Measurements from ENCODE around the gene CDC6.
A peak's percentile ranks its signal among the peaks of the same experiment; 100 is the strongest.

Gene CDC6

GRCh38 chr17:40344421-40345160, 56.9 kb downstream of the CDC6 start:
- no peak for DNase-seq (ENCODE audit: low read depth, low spot score)
- peak overlapping the region; percentile 78 for H3K4me3 ChIP-seq (ENCODE audit: low read depth, low read length)
- TF ChIP-seq, protein P1, sequence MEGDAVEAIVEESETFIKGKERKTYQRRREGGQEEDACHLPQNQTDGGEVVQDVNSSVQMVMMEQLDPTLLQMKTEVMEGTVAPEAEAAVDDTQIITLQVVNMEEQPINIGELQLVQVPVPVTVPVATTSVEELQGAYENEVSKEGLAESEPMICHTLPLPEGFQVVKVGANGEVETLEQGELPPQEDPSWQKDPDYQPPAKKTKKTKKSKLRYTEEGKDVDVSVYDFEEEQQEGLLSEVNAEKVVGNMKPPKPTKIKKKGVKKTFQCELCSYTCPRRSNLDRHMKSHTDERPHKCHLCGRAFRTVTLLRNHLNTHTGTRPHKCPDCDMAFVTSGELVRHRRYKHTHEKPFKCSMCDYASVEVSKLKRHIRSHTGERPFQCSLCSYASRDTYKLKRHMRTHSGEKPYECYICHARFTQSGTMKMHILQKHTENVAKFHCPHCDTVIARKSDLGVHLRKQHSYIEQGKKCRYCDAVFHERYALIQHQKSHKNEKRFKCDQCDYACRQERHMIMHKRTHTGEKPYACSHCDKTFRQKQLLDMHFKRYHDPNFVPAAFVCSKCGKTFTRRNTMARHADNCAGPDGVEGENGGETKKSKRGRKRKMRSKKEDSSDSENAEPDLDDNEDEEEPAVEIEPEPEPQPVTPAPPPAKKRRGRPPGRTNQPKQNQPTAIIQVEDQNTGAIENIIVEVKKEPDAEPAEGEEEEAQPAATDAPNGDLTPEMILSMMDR (IDR thresholded peaks at IDR 0.05; ENCODE audit: low read depth, low read length) = no peak
- in situ Hi-C loops (cut with HindIII; ENCODE audit: low sequenced_read_pairs) = no loop called here

GRCh38 chr17:40345161-40345993, 57.7 kb downstream of the CDC6 start:
- peak; percentile 68 for DNase-seq (ENCODE audit: low read depth, low spot score)
- in situ Hi-C loops (cut with HindIII; ENCODE audit: low sequenced_read_pairs) = no loop called here
- peak overlapping the region; percentile 78 for H3K4me3 ChIP-seq (ENCODE audit: low read depth, low read length)
- TF ChIP-seq, protein P1 (IDR thresholded peaks at IDR 0.05; ENCODE audit: low read depth, low read length) = no peak

DNA sequence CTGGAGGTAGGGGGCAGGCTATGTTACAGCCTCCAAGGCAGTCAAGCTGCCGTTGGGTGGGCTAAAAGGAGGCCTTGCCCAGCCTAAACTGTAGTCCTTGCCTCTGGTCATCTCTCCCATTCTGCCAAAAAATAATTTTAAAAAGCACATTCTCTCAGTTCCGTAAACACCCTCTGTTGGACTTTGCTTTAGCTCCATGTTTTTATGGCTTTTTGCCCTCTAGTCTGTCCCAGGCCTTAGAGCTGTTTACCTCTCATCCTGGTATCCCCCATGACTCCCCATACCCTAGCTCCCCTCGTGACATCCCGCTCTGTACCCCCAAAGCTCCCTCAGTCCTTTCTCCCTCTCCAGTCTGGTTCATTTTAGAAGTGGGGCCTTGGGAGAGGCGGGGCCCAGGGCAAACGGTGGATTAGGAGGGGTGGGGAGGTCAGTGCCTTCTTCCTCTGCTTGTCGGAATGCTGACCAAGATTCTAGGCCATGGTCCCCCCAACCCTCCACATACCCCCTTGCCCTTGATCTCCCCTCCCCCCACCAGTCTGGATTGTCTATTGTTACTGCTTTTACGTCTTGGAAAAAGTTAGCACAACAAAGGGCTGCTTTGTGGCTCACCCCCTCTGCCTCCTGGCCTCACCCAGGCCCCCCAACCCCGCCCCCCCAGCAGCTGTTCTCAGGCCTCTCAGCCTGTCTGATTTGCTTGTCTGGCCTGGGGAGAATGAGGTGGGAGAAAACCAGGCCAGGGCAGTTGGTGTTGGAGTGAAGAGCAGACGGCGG, 58.5 kb downstream of the CDC6 start:
- DNase-seq (ENCODE audit: low read depth, low spot score) = peak; percentile 36
- peak overlapping the region; percentile 78 for H3K4me3 ChIP-seq (ENCODE audit: low read depth, low read length)

GRCh38 chr17:40346765-40347158, 59.1 kb downstream of the CDC6 start:
- TF ChIP-seq, protein P1 (IDR thresholded peaks at IDR 0.05; ENCODE audit: low read depth, low read length) = no peak
- in situ Hi-C loops (cut with HindIII; ENCODE audit: low sequenced_read_pairs) = no loop called here
- DNase-seq (ENCODE audit: low read depth, low spot score) = no peak
- no peak overlapping the region for H3K4me3 ChIP-seq (ENCODE audit: low read depth, low read length)

More for the DNA sequence above, 58.5 kb downstream of the CDC6 start:
- in situ Hi-C loops (cut with HindIII; ENCODE audit: low sequenced_read_pairs) = no loop called here
- TF ChIP-seq, protein P1 (IDR thresholded peaks at IDR 0.05; ENCODE audit: low read depth, low read length) = no peak

- H3K4me3 ChIP-seq (ENCODE audit: low read depth, low read length) = no peak overlapping the region
- no peak for DNase-seq (ENCODE audit: low read depth, low spot score)
- TF ChIP-seq, protein P1 (IDR thresholded peaks at IDR 0.05; ENCODE audit: low read depth, low read length) = no peak
- in situ Hi-C loops (cut with HindIII; ENCODE audit: low sequenced_read_pairs) = no loop called here
Observed at GRCh38 chr17:40347319-40348135, 59.8 kb downstream of the CDC6 start.
